ENCODE data around the gene PLEKHM3.

DNA sequence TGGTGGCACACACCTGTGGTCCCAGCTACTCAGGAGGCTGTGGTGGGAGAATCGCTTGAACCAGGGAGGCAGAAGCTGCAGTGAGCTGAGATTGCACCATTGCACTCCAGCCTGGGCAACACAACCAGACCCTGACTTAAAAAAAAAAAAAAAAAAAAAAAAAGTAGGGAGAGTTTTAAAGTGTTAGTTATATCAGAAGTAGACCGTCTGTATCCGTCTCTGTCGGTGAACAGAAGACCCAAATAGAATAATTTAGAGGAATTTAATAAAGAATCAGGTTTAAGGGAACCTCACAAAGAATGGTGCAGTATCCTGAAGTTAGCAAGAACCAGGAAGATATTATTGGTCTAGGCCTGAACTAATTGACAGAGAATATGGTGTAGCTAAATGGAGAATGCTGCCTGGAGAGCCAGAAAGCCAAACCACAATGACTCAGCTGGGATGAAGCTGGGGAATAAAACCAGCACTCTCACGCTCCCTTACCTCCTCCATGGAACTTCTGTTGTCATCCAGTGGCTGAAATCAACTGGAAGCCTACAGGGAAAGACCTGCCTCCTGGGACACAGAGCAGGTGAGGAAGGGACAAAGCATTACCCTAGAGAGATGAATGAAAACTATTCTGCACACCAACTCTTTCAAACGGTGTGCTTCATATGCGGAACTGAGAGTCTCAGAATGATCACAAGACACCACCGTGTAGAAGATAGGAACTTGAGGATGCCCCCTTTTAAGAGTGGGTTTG is 39.1 kb upstream of the PLEKHM3 start:
- TF ChIP-seq GATA3 (IDR thresholded peaks at IDR 0.05; ENCODE audit: low read depth, low read length) (no peak), GATA2 (IDR thresholded peaks at IDR 0.05; ENCODE audit: low read depth, low read length) (no peak)
